LNCAP (cell line): Measurements from ENCODE around the gene KRTAP13-3.
A peak's percentile ranks its signal among the peaks of the same experiment; 100 is the strongest.

ENCODE experiments used
- CTCF ChIP-seq: fragments of 450-650 bp; IDR thresholded peaks from 2 replicates; pipeline ENCODE4 v1.5.1; 2017; ENCODE audit warnings: mild to moderate bottlenecking

The KRTAP13-3 gene

GRCh38 chr21:30425826-30426225, at the start of gene KRTAP13-3:
TSS of gene KRTAP13-3 (minus strand) at chr21:30425926. CDS start at chr21:30425912, 14 bp downstream.
- TF ChIP-seq CTCF, result no peak

GRCh38 chr21:30468900-30469714, 43.4 kb upstream of the KRTAP13-3 start:
- TF ChIP-seq CTCF, result no peak

- TF ChIP-seq CTCF, result peak; percentile 71
These were observed 38.0 kb upstream of the KRTAP13-3 start for GRCh38 chr21:30463713-30464112.

- TF ChIP-seq CTCF, result no peak
These were observed 22.8 kb upstream of the KRTAP13-3 start for GRCh38 chr21:30448514-30448913.

- no peak for TF ChIP-seq CTCF
These were observed 21.3 kb upstream of the KRTAP13-3 start for GRCh38 chr21:30447056-30447455.

GRCh38 chr21:30444204-30444603, 18.5 kb upstream of the KRTAP13-3 start:
- no peak for TF ChIP-seq CTCF

GRCh38 chr21:30443226-30443625, 17.5 kb upstream of the KRTAP13-3 start:
- TF ChIP-seq CTCF, result no peak
